ENCODE results near the gene ADH4.
"Not testable (repeated sequence)": the region's sequence is repeated elsewhere in the genome, so short reads cannot be mapped to it uniquely, and the experiment has no call there.

The ADH4 gene

DNA sequence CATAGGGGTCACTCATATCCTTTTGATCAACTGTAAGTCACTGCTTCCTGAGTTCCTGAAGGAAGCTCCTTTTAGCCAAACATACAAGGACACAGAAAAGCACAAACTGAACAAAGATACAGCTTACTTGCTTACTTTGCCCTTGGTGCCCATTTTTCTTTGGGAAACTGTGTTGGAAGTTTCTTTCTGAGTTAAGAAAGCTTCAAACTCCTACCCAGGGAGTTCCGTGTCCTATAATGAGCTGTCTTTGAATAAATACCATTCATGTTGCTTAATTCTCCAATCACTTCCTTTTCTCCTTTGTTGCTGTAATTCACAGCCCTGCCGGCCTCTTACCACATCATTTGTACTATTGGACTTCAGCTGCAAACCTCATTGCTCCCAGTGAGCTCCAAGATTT, at the start of gene ADH4:
TSS of gene ADH4 (minus strand) at position 228 of the 400 bp plus-strand sequence. CDS start at position 153, 75 bp downstream.
- no peak within 1 kb of the TSS for H3K4me3 ChIP-seq (ENCODE audit: low read depth in 1 of 5, low read length in 5 of 5)
- peak within 1 kb of the TSS in 2 of 5 donors; percentile 11 to 30 for H3K9ac ChIP-seq (ENCODE audit: low read length in 5 of 5)
- H3K27ac ChIP-seq (ENCODE audit: low read depth, low read length) = no peak within 1 kb of the TSS
- H3K9me3 ChIP-seq (ENCODE audit: control insufficient read depth in 5 of 5, low read length in 5 of 5) = no peaks in the 10 kb centered on the region
- H3K36me3 ChIP-seq (ENCODE audit: control insufficient read depth in 5 of 5, insufficient read depth in 5 of 5, low read length in 5 of 5) = no peaks in the 10 kb centered on the region
- peaks cover 0 to 8% (median 4%) of the 10 kb centered on the region in 5 donors for H3K4me1 ChIP-seq (ENCODE audit: control insufficient read depth in 5 of 5, insufficient read depth in 5 of 5, low read length in 5 of 5)
- no peaks in the 10 kb centered on the region for H3K27me3 ChIP-seq (ENCODE audit: control insufficient read depth in 5 of 5, insufficient read depth in 4 of 5, low read length in 5 of 5)

DNA sequence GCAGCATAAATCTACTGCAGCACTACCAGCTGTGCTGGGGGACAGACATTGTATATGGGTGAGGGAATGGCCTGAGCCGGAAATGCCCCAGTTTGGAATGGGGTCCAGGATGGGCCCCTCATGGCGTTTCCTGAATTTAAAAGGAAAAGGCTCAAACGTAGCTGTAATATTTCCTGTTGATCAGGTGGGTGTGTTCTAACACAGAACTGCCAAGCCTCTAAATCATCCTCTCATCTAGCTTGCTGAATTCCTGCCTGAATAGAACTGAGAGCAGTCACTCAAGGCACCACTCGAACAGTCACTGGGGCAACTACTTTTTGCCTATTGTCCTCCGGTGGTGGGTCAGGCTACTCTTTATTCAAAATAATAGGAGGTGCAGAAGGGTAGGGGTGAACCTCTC, 46.2 kb upstream of the ADH4 start:
- peak overlapping the region in 2 of 5 donors; percentile 17 to 22 for H3K4me3 ChIP-seq (ENCODE audit: low read depth in 1 of 5, low read length in 5 of 5)
- no peak overlapping the region for H3K27ac ChIP-seq (ENCODE audit: low read depth, low read length)
- no peaks in the 10 kb centered on the region for H3K9me3 ChIP-seq (ENCODE audit: control insufficient read depth in 5 of 5, low read length in 5 of 5)
- H3K9ac ChIP-seq (ENCODE audit: low read length in 5 of 5) = no peak overlapping the region
- peaks cover 0 to 11% (median 5%) of the 10 kb centered on the region in 5 donors for H3K4me1 ChIP-seq (ENCODE audit: control insufficient read depth in 5 of 5, insufficient read depth in 5 of 5, low read length in 5 of 5)
- H3K36me3 ChIP-seq (ENCODE audit: control insufficient read depth in 5 of 5, insufficient read depth in 5 of 5, low read length in 5 of 5) = no peaks in the 10 kb centered on the region
- H3K27me3 ChIP-seq (ENCODE audit: control insufficient read depth in 5 of 5, insufficient read depth in 4 of 5, low read length in 5 of 5) = no peaks in the 10 kb centered on the region

GRCh38 chr4:99189900-99190299, 45.8 kb upstream of the ADH4 start:
- H3K4me1 ChIP-seq (ENCODE audit: control insufficient read depth in 5 of 5, insufficient read depth in 5 of 5, low read length in 5 of 5) = peaks cover 0 to 11% (median 5%) of the 10 kb centered on the region in 5 donors
- H3K27ac ChIP-seq (ENCODE audit: low read depth, low read length); H3K36me3 ChIP-seq (ENCODE audit: control insufficient read depth in 5 of 5, insufficient read depth in 5 of 5, low read length in 5 of 5); H3K9me3 ChIP-seq (ENCODE audit: control insufficient read depth in 5 of 5, low read length in 5 of 5); H3K9ac ChIP-seq (ENCODE audit: low read length in 5 of 5); H3K27me3 ChIP-seq (ENCODE audit: control insufficient read depth in 5 of 5, insufficient read depth in 4 of 5, low read length in 5 of 5): not testable (repeated sequence)
- peak overlapping the region in 2 of 5 donors; percentile 17 to 22 for H3K4me3 ChIP-seq (ENCODE audit: low read depth in 1 of 5, low read length in 5 of 5)

DNA sequence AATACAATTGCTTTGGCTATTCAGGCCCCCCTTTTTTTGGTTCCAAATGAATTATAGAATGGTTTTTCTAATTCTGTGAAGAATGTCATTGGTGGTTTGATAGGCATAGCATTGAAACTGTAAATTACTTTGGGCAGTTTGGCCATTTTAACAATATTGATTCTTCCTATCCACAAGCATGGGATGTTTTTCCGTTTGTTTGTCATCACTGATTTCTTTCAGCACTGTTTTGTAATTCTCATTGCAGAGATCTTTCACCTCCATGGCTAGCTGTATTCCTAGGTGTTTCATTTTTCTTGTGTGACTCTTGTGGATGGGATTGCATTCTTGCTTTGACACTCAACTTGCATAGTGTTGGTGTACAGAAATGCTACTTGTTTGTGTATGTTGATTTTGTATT, 41.9 kb upstream of the ADH4 start:
- no peaks in the 10 kb centered on the region for H3K27me3 ChIP-seq (ENCODE audit: control insufficient read depth in 5 of 5, insufficient read depth in 4 of 5, low read length in 5 of 5)
- no peak overlapping the region for H3K27ac ChIP-seq (ENCODE audit: low read depth, low read length)
- no peak overlapping the region for H3K4me3 ChIP-seq (ENCODE audit: low read depth in 1 of 5, low read length in 5 of 5)
- H3K4me1 ChIP-seq (ENCODE audit: control insufficient read depth in 5 of 5, insufficient read depth in 5 of 5, low read length in 5 of 5) = peaks cover 0 to 11% (median 6%) of the 10 kb centered on the region in 5 donors
- H3K9me3 ChIP-seq (ENCODE audit: control insufficient read depth in 5 of 5, low read length in 5 of 5) = no peaks in the 10 kb centered on the region
- no peaks in the 10 kb centered on the region for H3K36me3 ChIP-seq (ENCODE audit: control insufficient read depth in 5 of 5, insufficient read depth in 5 of 5, low read length in 5 of 5)
- H3K9ac ChIP-seq (ENCODE audit: low read length in 5 of 5) = no peak overlapping the region

DNA sequence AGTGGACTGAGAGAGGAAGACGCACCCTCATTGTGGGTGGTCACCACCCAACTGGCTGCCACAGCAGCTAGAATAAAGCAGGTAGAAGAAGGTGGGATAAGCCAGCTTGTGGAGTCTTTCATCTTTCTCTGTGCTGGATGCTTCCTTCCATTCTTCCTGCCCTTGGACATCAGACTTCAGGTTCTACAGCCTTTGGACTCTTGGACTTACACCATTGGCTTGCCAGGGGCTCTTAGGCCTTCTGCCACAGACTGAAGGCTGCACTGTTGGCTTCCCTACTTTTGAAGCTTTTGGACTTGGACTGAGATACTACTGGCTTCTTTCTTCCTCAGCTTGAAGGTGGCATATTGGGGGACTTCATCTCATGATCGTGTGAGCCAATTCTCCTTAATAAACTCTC, 41.5 kb upstream of the ADH4 start:
- H3K27me3 ChIP-seq (ENCODE audit: control insufficient read depth in 5 of 5, insufficient read depth in 4 of 5, low read length in 5 of 5) = no peaks in the 10 kb centered on the region
- H3K4me1 ChIP-seq (ENCODE audit: control insufficient read depth in 5 of 5, insufficient read depth in 5 of 5, low read length in 5 of 5) = peaks cover 0 to 11% (median 7%) of the 10 kb centered on the region in 5 donors
- no peak overlapping the region for H3K9ac ChIP-seq (ENCODE audit: low read length in 5 of 5)
- no peak overlapping the region for H3K4me3 ChIP-seq (ENCODE audit: low read depth in 1 of 5, low read length in 5 of 5)
- H3K36me3 ChIP-seq (ENCODE audit: control insufficient read depth in 5 of 5, insufficient read depth in 5 of 5, low read length in 5 of 5) = no peaks in the 10 kb centered on the region
- no peaks in the 10 kb centered on the region for H3K9me3 ChIP-seq (ENCODE audit: control insufficient read depth in 5 of 5, low read length in 5 of 5)
- H3K27ac ChIP-seq (ENCODE audit: low read depth, low read length) = no peak overlapping the region

GRCh38 chr4:99180382-99181070, 36.4 kb upstream of the ADH4 start:
- no peak overlapping the region for H3K27ac ChIP-seq (ENCODE audit: low read depth, low read length)
- peaks cover 0 to 2% (median 0%) of the 10 kb centered on the region in 5 donors for H3K4me1 ChIP-seq (ENCODE audit: control insufficient read depth in 5 of 5, insufficient read depth in 5 of 5, low read length in 5 of 5)

GRCh38 chr4:99179626-99180025, 35.5 kb upstream of the ADH4 start:
- H3K27ac ChIP-seq (ENCODE audit: low read depth, low read length) = no peak overlapping the region
- no peaks in the 10 kb centered on the region for H3K27me3 ChIP-seq (ENCODE audit: control insufficient read depth in 5 of 5, insufficient read depth in 4 of 5, low read length in 5 of 5)
- H3K9me3 ChIP-seq (ENCODE audit: control insufficient read depth in 5 of 5, low read length in 5 of 5) = peaks cover 0 to 5% (median 0%) of the 10 kb centered on the region in 5 donors
- no peak overlapping the region for H3K4me3 ChIP-seq (ENCODE audit: low read depth in 1 of 5, low read length in 5 of 5)
- H3K36me3 ChIP-seq (ENCODE audit: control insufficient read depth in 5 of 5, insufficient read depth in 5 of 5, low read length in 5 of 5) = no peaks in the 10 kb centered on the region
- H3K9ac ChIP-seq (ENCODE audit: low read length in 5 of 5) = no peak overlapping the region
- peaks cover 0 to 2% (median 0%) of the 10 kb centered on the region in 5 donors for H3K4me1 ChIP-seq (ENCODE audit: control insufficient read depth in 5 of 5, insufficient read depth in 5 of 5, low read length in 5 of 5)

More at GRCh38 chr4:99180382-99181070, 36.4 kb upstream of the ADH4 start:
- Histone ChIP-seq H3K9me3 (ENCODE audit: control insufficient read depth in 5 of 5, low read length in 5 of 5) (peaks cover 0 to 5% (median 0%) of the 10 kb centered on the region in 5 donors), H3K4me3 (ENCODE audit: low read depth in 1 of 5, low read length in 5 of 5) (no peak overlapping the region), H3K36me3 (ENCODE audit: control insufficient read depth in 5 of 5, insufficient read depth in 5 of 5, low read length in 5 of 5) (no peaks in the 10 kb centered on the region), H3K9ac (ENCODE audit: low read length in 5 of 5) (peak overlapping the region in 1 of 5 donors; percentile 17), H3K27me3 (ENCODE audit: control insufficient read depth in 5 of 5, insufficient read depth in 4 of 5, low read length in 5 of 5) (no peaks in the 10 kb centered on the region)

- H3K4me3 ChIP-seq (ENCODE audit: low read depth in 1 of 5, low read length in 5 of 5) = no peak overlapping the region
- no peaks in the 10 kb centered on the region for H3K36me3 ChIP-seq (ENCODE audit: control insufficient read depth in 5 of 5, insufficient read depth in 5 of 5, low read length in 5 of 5)
- H3K9me3 ChIP-seq (ENCODE audit: control insufficient read depth in 5 of 5, low read length in 5 of 5) = peaks cover 0 to 5% (median 0%) of the 10 kb centered on the region in 5 donors
- H3K9ac ChIP-seq (ENCODE audit: low read length in 5 of 5) = no peak overlapping the region
- H3K27me3 ChIP-seq (ENCODE audit: control insufficient read depth in 5 of 5, insufficient read depth in 4 of 5, low read length in 5 of 5) = no peaks in the 10 kb centered on the region
- no peak overlapping the region for H3K27ac ChIP-seq (ENCODE audit: low read depth, low read length)
- peaks cover 0 to 2% (median 0%) of the 10 kb centered on the region in 5 donors for H3K4me1 ChIP-seq (ENCODE audit: control insufficient read depth in 5 of 5, insufficient read depth in 5 of 5, low read length in 5 of 5)
These were observed 35.1 kb upstream of the ADH4 start for GRCh38 chr4:99179178-99179577.

DNA sequence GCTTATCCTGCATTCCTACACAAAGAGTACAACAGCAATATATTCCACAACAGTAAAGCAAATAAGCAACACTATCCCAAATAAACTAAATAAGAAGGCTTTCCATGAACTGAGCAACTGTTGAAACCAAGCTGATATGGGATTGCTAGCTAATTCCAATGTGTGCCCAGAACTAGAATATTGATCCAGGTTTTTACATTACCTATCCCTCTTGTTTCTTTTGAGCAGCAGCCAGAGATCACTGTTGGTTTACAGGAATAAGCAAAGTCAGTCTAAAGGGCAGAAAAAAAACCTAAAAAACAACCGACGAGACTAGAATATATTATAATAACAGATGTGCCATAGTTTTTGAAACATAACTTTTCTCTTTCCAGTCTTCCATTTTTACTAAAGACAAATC, 22.4 kb upstream of the ADH4 start:
- Histone ChIP-seq H3K9me3 (ENCODE audit: control insufficient read depth in 5 of 5, low read length in 5 of 5) (peaks cover 0 to 6% (median 0%) of the 10 kb centered on the region in 5 donors), H3K4me1 (ENCODE audit: control insufficient read depth in 5 of 5, insufficient read depth in 5 of 5, low read length in 5 of 5) (no peaks in the 10 kb centered on the region), H3K27ac (ENCODE audit: low read depth, low read length) (no peak overlapping the region), H3K36me3 (ENCODE audit: control insufficient read depth in 5 of 5, insufficient read depth in 5 of 5, low read length in 5 of 5) (no peaks in the 10 kb centered on the region), H3K9ac (ENCODE audit: low read length in 5 of 5) (no peak overlapping the region), H3K27me3 (ENCODE audit: control insufficient read depth in 5 of 5, insufficient read depth in 4 of 5, low read length in 5 of 5) (no peaks in the 10 kb centered on the region), H3K4me3 (ENCODE audit: low read depth in 1 of 5, low read length in 5 of 5) (no peak overlapping the region)

GRCh38 chr4:99165978-99166377, 21.9 kb upstream of the ADH4 start:
- no peak overlapping the region for H3K9ac ChIP-seq (ENCODE audit: low read length in 5 of 5)
- no peaks in the 10 kb centered on the region for H3K27me3 ChIP-seq (ENCODE audit: control insufficient read depth in 5 of 5, insufficient read depth in 4 of 5, low read length in 5 of 5)
- H3K27ac ChIP-seq (ENCODE audit: low read depth, low read length) = no peak overlapping the region
- H3K4me3 ChIP-seq (ENCODE audit: low read depth in 1 of 5, low read length in 5 of 5) = no peak overlapping the region
- peaks cover 0 to 6% (median 0%) of the 10 kb centered on the region in 5 donors for H3K9me3 ChIP-seq (ENCODE audit: control insufficient read depth in 5 of 5, low read length in 5 of 5)
- H3K36me3 ChIP-seq (ENCODE audit: control insufficient read depth in 5 of 5, insufficient read depth in 5 of 5, low read length in 5 of 5) = no peaks in the 10 kb centered on the region
- H3K4me1 ChIP-seq (ENCODE audit: control insufficient read depth in 5 of 5, insufficient read depth in 5 of 5, low read length in 5 of 5) = no peaks in the 10 kb centered on the region

Measured in subcutaneous abdominal adipose tissue (tissue), 5 donors.